Activated naive CD8-positive, alpha-beta T cell treated with anti-CD3 and anti-CD28 coated beads, Interleukin-2, amount 10 ng/mL, durations not matched to agents 7 days and 5 days (primary cell): Measurements from ENCODE around the gene INSIG1. TPM values are rescaled to one million over a fixed set of nuclear protein-coding genes. Genes with fewer than 3 reads are reported as not detected.

Source experiments
- ATAC-seq: fragments of 150-1000 bp; cut with Tn5 transposase; one replicate; pipeline ENCODE4 v1.10.0; 2021; ENCODE audit warnings: low read depth, moderate library complexity
- POLR2A ChIA-PET: fragments of 350-600 bp; sonication (Branson Sonifier 250); formaldehyde crosslinking; loops from one replicate; lab custom pipeline; 2021; ENCODE audit warnings: antibody characterized with exemption; lab: Charles Lee
- DNase-seq: peaks from one replicate; pipeline ENCODE4 v3.0.0; 2021
- H3K27ac Mint-ChIP-seq: one replicate; pipeline ENCODE4 v1.8.0; 2022; ENCODE audit warnings: mild to moderate bottlenecking, mixed read lengths
- H3K27me3 Mint-ChIP-seq: one replicate; pipeline ENCODE4 v1.8.0; 2022; ENCODE audit warnings: mild to moderate bottlenecking, moderate library complexity, mixed read lengths
- H3K36me3 Mint-ChIP-seq: one replicate; pipeline ENCODE4 v1.8.0; 2021; ENCODE audit warnings: mild to moderate bottlenecking, mixed read lengths
- H3K4me1 Mint-ChIP-seq: one replicate; pipeline ENCODE4 v1.8.0; 2021; ENCODE audit warnings: mixed read lengths
- H3K4me3 Mint-ChIP-seq: one replicate; pipeline ENCODE4 v1.8.0; 2022; ENCODE audit warnings: mild to moderate bottlenecking, moderate library complexity, mixed read lengths
- H3K9me3 Mint-ChIP-seq: one replicate; pipeline ENCODE4 v1.8.0; 2021; ENCODE audit warnings: mixed read lengths
- total RNA-seq, 2 experiments: library from RNA; stranded (reverse); gene quantifications; one replicate each; pipeline ENCODE4 v1.2.3, GENCODE V29; 2021

INSIG1 gene
- total RNA-seq, 2 experiments from 2014 or later: 73.1 to 75.0 TPM

DNA sequence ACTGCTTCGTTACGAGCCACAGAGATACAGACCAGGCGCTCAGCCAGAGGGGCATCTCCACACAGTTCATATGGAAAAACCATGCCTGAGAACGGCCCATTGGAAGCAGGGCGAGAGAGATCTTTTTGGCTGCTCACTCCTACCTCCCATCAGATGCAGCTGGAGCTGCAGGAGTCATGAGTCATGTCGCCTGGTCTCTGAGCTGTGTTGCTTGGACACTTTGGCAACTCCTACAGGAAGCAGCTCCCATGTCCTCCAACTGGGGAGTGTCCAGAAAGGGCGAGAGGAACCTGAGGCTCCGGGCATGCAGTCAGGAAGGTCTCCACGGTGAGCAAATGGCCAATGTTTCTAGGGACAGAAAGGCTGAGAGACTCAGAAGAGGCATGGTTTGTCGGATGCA is 24.9 kb downstream of the INSIG1 start:
- H3K4me3 Mint-ChIP-seq: no peak overlapping the region
- peaks cover 7% of the 10 kb centered on the region for H3K27me3 Mint-ChIP-seq
- no peaks in the 10 kb centered on the region for H3K4me1 Mint-ChIP-seq
- H3K36me3 Mint-ChIP-seq: peaks cover 3% of the 10 kb centered on the region
- peaks cover 12% of the 10 kb centered on the region for H3K9me3 Mint-ChIP-seq
- ATAC-seq (no peak), DNase-seq (no peak)
- POLR2A ChIA-PET: no interaction called here
- H3K27ac Mint-ChIP-seq: no peak overlapping the region

GRCh38 chr7:155323001-155323638 is 25.4 kb downstream of the INSIG1 start:
- Mint-ChIP-seq H3K4me1 (no peaks in the 10 kb centered on the region), H3K4me3 (no peak overlapping the region), H3K27me3 (peaks cover 7% of the 10 kb centered on the region), H3K27ac (no peak overlapping the region), H3K9me3 (peaks cover 12% of the 10 kb centered on the region), H3K36me3 (peaks cover 3% of the 10 kb centered on the region)
- POLR2A ChIA-PET: no interaction called here
- DNase-seq: no peak
- no peak for ATAC-seq

- Mint-ChIP-seq H3K36me3 (peaks cover 3% of the 10 kb centered on the region), H3K27me3 (peaks cover 6% of the 10 kb centered on the region), H3K27ac (no peak overlapping the region), H3K4me3 (no peak overlapping the region), H3K4me1 (no peaks in the 10 kb centered on the region), H3K9me3 (peaks cover 12% of the 10 kb centered on the region)
- POLR2A ChIA-PET: no interaction called here
- no peak for ATAC-seq
- no peak for DNase-seq
These were observed 26.6 kb downstream of the INSIG1 start for GRCh38 chr7:155324012-155324917.

- Mint-ChIP-seq H3K27ac (no peak overlapping the region), H3K4me3 (no peak overlapping the region), H3K27me3 (peaks cover 6% of the 10 kb centered on the region), H3K36me3 (peaks cover 3% of the 10 kb centered on the region), H3K9me3 (peaks cover 12% of the 10 kb centered on the region), H3K4me1 (no peaks in the 10 kb centered on the region)
- POLR2A ChIA-PET: no interaction called here
- ATAC-seq (no peak), DNase-seq (no peak)
These were observed 27.2 kb downstream of the INSIG1 start for GRCh38 chr7:155324918-155325235.

- H3K4me3 Mint-ChIP-seq: no peak overlapping the region
- POLR2A ChIA-PET: no interaction called here
- H3K27me3 Mint-ChIP-seq: peaks cover 6% of the 10 kb centered on the region
- H3K27ac Mint-ChIP-seq: no peak overlapping the region
- ATAC-seq (no peak), DNase-seq (no peak)
- no peaks in the 10 kb centered on the region for H3K4me1 Mint-ChIP-seq
- peaks cover 3% of the 10 kb centered on the region for H3K36me3 Mint-ChIP-seq
- peaks cover 12% of the 10 kb centered on the region for H3K9me3 Mint-ChIP-seq
These were observed 28.7 kb downstream of the INSIG1 start for GRCh38 chr7:155326385-155326784.

DNA sequence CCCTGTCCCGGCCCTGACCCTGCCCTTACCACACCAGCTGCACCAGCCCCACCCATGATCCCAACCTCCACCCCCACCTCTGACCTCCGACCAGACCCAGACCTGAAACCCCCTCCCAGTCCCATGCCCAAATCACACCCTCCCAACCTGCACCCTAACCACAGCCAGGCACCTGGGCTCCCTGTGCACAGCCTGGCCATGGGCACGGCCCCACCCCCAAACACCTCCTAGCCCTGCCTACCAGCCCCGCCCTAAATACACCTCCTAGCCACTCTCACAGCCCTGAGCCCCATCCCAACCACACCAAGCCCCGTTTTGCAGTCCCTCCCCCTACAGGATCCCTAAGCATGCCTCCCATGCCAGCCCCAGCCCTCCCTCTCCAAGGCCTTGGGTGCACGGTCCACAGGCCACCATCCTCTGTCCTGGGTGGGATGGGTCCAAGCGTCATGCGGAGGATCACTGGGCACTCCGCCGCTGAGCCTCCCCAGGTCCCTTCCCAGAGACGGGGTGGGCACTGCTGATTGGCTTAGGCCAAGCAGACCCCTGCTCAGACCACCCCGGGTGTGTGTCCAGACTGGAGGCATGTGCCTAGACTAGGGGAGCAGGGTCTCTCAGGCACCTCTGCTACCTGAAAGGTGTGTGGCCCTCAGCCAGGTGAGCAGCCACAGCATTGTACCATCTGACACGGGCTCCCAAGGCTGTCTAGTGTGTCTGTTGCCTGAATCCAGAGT is 30.1 kb downstream of the INSIG1 start:
- H3K27ac Mint-ChIP-seq: no peak overlapping the region
- peaks cover 3% of the 10 kb centered on the region for H3K36me3 Mint-ChIP-seq
- POLR2A ChIA-PET: no interaction called here
- peaks cover 12% of the 10 kb centered on the region for H3K9me3 Mint-ChIP-seq
- ATAC-seq (no peak), DNase-seq (no peak)
- H3K4me3 Mint-ChIP-seq: no peak overlapping the region
- no peaks in the 10 kb centered on the region for H3K4me1 Mint-ChIP-seq
- peaks cover 6% of the 10 kb centered on the region for H3K27me3 Mint-ChIP-seq

- Mint-ChIP-seq H3K27ac (no peak overlapping the region), H3K36me3 (peaks cover 3% of the 10 kb centered on the region), H3K4me3 (no peak overlapping the region), H3K9me3 (peaks cover 5% of the 10 kb centered on the region), H3K27me3 (no peaks in the 10 kb centered on the region), H3K4me1 (no peaks in the 10 kb centered on the region)
- ATAC-seq (no peak), DNase-seq (no peak)
- POLR2A ChIA-PET: no interaction called here
These were observed 31.5 kb downstream of the INSIG1 start for GRCh38 chr7:155329225-155329624.

DNA sequence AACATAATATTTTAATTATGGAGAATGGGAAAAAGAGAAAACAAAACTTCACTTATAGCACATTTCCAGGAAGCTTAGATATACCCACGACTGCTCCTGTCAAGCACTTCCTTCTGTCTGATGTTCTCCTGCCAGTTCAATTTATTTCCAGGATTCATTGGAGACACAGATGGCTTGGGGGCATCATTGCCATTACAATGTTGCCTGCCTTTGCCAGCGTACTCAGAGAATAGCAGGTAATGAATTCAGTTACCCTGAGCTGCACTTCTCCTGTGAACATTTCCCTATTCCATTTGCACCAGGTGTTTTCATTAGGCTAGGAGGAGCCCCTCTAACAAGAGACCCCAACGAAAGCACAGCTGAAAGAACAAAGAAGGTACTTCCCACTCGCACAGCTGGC is 33.7 kb downstream of the INSIG1 start:
- Mint-ChIP-seq H3K4me1 (no peaks in the 10 kb centered on the region), H3K9me3 (peaks cover 3% of the 10 kb centered on the region), H3K27me3 (no peaks in the 10 kb centered on the region), H3K36me3 (peaks cover 3% of the 10 kb centered on the region), H3K4me3 (no peak overlapping the region), H3K27ac (no peak overlapping the region)
- POLR2A ChIA-PET: no interaction called here
- ATAC-seq (no peak), DNase-seq (no peak)

GRCh38 chr7:155333346-155334234 is 35.9 kb downstream of the INSIG1 start:
- no peak overlapping the region for H3K4me3 Mint-ChIP-seq
- POLR2A ChIA-PET: no interaction called here
- H3K27me3 Mint-ChIP-seq: no peaks in the 10 kb centered on the region
- H3K4me1 Mint-ChIP-seq: no peaks in the 10 kb centered on the region
- H3K9me3 Mint-ChIP-seq: no peaks in the 10 kb centered on the region
- no peak for DNase-seq
- no peak for ATAC-seq
- H3K36me3 Mint-ChIP-seq: no peaks in the 10 kb centered on the region
- no peak overlapping the region for H3K27ac Mint-ChIP-seq

DNA sequence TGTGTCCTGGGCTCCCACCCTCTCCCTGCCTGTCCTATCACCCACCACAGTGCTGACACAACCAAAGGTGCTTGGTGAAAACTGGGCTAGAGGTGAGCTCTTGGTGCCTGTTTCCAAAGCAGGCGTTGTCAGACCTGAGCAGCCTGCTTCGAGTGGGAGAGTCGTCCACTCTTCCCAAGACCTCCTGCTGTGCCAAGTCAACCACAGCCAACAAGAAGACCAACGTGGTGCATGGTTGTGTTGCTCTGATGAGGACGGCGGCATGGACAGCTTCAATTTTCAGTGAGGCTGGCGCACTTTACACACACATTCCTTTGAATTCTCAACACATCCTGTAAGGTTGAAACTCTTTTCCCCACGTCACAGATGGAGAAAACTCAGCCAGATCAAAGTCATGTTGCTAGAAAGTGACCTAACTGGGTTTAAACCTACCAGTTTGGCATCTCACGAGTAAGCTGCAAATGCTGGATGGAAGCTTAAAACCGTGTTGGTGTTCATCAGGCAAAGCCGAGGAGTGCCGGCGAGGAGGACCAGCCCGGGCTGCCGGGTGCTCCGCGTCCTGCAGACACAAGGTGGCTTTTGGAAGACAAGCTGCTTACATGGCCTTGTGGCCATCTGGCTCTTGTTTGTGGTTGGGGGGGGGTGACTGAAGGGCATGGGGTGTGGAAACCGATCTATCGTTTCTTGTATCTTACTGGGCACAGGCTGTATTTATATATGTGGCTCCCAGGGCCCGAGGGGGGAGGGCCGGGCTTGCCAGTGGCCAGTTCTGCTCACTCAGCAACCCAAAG is 39.3 kb downstream of the INSIG1 start:
- Mint-ChIP-seq H3K4me1 (peaks cover 6% of the 10 kb centered on the region), H3K27ac (no peak overlapping the region), H3K27me3 (peaks cover 11% of the 10 kb centered on the region), H3K9me3 (no peaks in the 10 kb centered on the region), H3K36me3 (no peaks in the 10 kb centered on the region), H3K4me3 (no peak overlapping the region)
- POLR2A ChIA-PET: interaction anchor here (0.9 kb wide), 1 partner anchor 38 kb away, joined by 3 read pairs; no protein-coding TSS in a partner anchor
- DNase-seq (no peak), ATAC-seq (no peak)

- no peak overlapping the region for H3K27ac Mint-ChIP-seq
- no peak overlapping the region for H3K4me3 Mint-ChIP-seq
- no peak for ATAC-seq
- POLR2A ChIA-PET: no interaction called here
- no peak for DNase-seq
- H3K27me3 Mint-ChIP-seq: peaks cover 19% of the 10 kb centered on the region
- H3K9me3 Mint-ChIP-seq: no peaks in the 10 kb centered on the region
- H3K36me3 Mint-ChIP-seq: no peaks in the 10 kb centered on the region
- H3K4me1 Mint-ChIP-seq: peaks cover 6% of the 10 kb centered on the region
These were observed 40.4 kb downstream of the INSIG1 start for GRCh38 chr7:155337946-155338631.
